Suprapubic skin (tissue), 3 donors: ENCODE data around the gene SFRP5.

Experiments used
- CTCF ChIP-seq, 2 donors: fragments of 200-600 bp in 1 of 2; fragments of 450-650 bp in 1 of 2; sonication (generic) in 1 of 2; IDR thresholded peaks; one replicate each; pipeline ENCODE4 v1.5.1; 2016 to 2019; ENCODE audit warnings: antibody characterized with exemption in 2 of 2, mild to moderate bottlenecking in 1 of 2, moderate library complexity in 1 of 2
- POLR2AphosphoS5 ChIP-seq, 3 donors: sonication (generic); formaldehyde crosslinking; IDR thresholded peaks; one replicate each; pipeline ENCODE4 v1.6.1; 2017; ENCODE audit warnings: antibody characterized with exemption in 3 of 3

- no peak for TF ChIP-seq CTCF (IDR thresholded peaks at IDR 0.05)
- TF ChIP-seq POLR2AphosphoS5 (IDR thresholded peaks at IDR 0.05) = no peak
These were observed 46.8 kb upstream of the SFRP5 start for GRCh38 chr10:97818572-97818971.
